Uterus (tissue), 4 donors: ENCODE measurements around the gene SSTR4. TPM values are rescaled to one million over a fixed set of nuclear protein-coding genes. Genes with fewer than 3 reads are reported as not detected.

Experiments used
- DNase-seq, 2 donors: peaks; one replicate each; pipeline ENCODE4 v3.0.0-alpha.2; 2019 to 2020
- H3K27ac ChIP-seq, 2 donors: fragments of 200-600 bp; sonication (generic); 1 replicate in 1 of 2; 2 replicates in 1 of 2; pipeline ENCODE4 v1.5.1; 2016 to 2018
- H3K27me3 ChIP-seq, 2 donors: fragments of 200-600 bp; sonication (generic); one replicate each; pipeline ENCODE4 v1.5.1; 2018 to 2019; ENCODE audit warnings: control low read depth in 1 of 2
- H3K36me3 ChIP-seq, 2 donors: fragments of 200-600 bp; sonication (generic); one replicate each; pipeline ENCODE4 v1.5.1; 2019; ENCODE audit warnings: control low read depth in 1 of 2
- H3K4me1 ChIP-seq, 2 donors: fragments of 200-600 bp; sonication (generic); one replicate each; pipeline ENCODE4 v1.5.1; 2018 to 2019; ENCODE audit warnings: control low read depth in 1 of 2
- H3K4me3 ChIP-seq, 2 donors: fragments of 200-600 bp; sonication (generic); 1 replicate in 1 of 2; 2 replicates in 1 of 2; pipeline ENCODE4 v1.5.1; 2018 to 2019; ENCODE audit warnings: mild to moderate bottlenecking in 1 of 2
- H3K9me3 ChIP-seq, 2 donors: fragments of 200-600 bp; sonication (generic); one replicate each; pipeline ENCODE4 v1.5.1; 2019; ENCODE audit warnings: control low read depth in 1 of 2
- CTCF ChIP-seq, 4 experiments: fragments of 200-600 bp in 2 of 4; fragments of 450-650 bp in 2 of 4; sonication (generic) in 2 of 4; IDR thresholded peaks; one replicate each; pipeline ENCODE4 v1.5.1; 2016 to 2019; ENCODE audit warnings: antibody characterized with exemption in 4 of 4, mild to moderate bottlenecking in 2 of 4, moderate library complexity in 1 of 4
- POLR2A ChIP-seq, 2 donors: fragments of 450-650 bp; IDR thresholded peaks; one replicate each; pipeline ENCODE4 v1.6.1; 2016; ENCODE audit warnings: antibody characterized with exemption in 2 of 2, mild to moderate bottlenecking in 1 of 2, moderate library complexity in 1 of 2
- intact Hi-C: fragments of 100-400 bp; cut with DNase I; formaldehyde crosslinking; loops from one replicate; pipeline ENCODE4 v1.15.1; 2023; ENCODE audit warnings: low total_unique reads
- total RNA-seq, 4 donors: library from RNA; depleted of rRNA in 3 of 4; stranded (reverse); fragments of >200 nt in 3 of 4; gene quantifications; one replicate each; pipeline versions ENCODE4 v1.1.0 to v1.2.4, GENCODE V29; 2014 to 2023
- donor health status: DM: yes; HTN: yes; CAD: no.

The SSTR4 gene
- total RNA-seq, 4 donors from 2014 or later: not detected

DNA sequence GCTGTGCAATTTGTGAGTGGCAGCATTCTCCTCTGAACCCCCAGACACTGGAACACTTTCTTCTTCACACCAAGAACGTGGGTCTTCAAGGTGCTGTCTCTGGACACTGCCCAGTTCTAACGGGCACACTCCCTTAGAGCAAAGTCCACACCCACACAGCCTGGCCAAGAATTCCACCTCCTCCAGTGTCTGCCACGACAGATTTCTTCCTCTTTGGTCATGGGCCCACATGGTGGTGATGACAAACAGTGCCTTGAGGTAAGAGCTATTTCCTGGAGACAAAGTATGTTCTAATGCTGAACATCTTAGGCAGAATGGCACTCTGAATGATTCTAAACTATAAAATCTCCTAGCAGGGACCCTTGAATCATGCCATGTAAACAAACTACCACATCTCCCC lies 25.5 kb upstream of the SSTR4 start:
- no peak overlapping the region for H3K27ac ChIP-seq
- TF ChIP-seq CTCF (IDR thresholded peaks at IDR 0.05) (no peak), POLR2A (IDR thresholded peaks at IDR 0.05) (no peak)
- DNase-seq: no peak
- no peaks in the 10 kb centered on the region for H3K4me1 ChIP-seq
- intact Hi-C loops: no loop called here
- H3K27me3 ChIP-seq: no peaks in the 10 kb centered on the region
- H3K36me3 ChIP-seq: no peaks in the 10 kb centered on the region
- no peak overlapping the region for H3K4me3 ChIP-seq
- H3K9me3 ChIP-seq: no peaks in the 10 kb centered on the region

GRCh38 chr20:23010096-23010495 lies 25.0 kb upstream of the SSTR4 start:
- no peak overlapping the region for H3K4me3 ChIP-seq
- intact Hi-C loops: no loop called here
- no peaks in the 10 kb centered on the region for H3K4me1 ChIP-seq
- DNase-seq: no peak
- H3K9me3 ChIP-seq: no peaks in the 10 kb centered on the region
- no peak for TF ChIP-seq POLR2A (IDR thresholded peaks at IDR 0.05)
- no peak for TF ChIP-seq CTCF (IDR thresholded peaks at IDR 0.05)
- no peaks in the 10 kb centered on the region for H3K36me3 ChIP-seq
- no peaks in the 10 kb centered on the region for H3K27me3 ChIP-seq
- no peak overlapping the region for H3K27ac ChIP-seq

GRCh38 chr20:23011008-23011721 lies 23.9 kb upstream of the SSTR4 start:
- no peaks in the 10 kb centered on the region for H3K27me3 ChIP-seq
- H3K4me1 ChIP-seq: no peaks in the 10 kb centered on the region
- TF ChIP-seq CTCF (IDR thresholded peaks at IDR 0.05): no peak
- no peak for TF ChIP-seq POLR2A (IDR thresholded peaks at IDR 0.05)
- no peaks in the 10 kb centered on the region for H3K36me3 ChIP-seq
- intact Hi-C loops: no loop called here
- H3K4me3 ChIP-seq: no peak overlapping the region
- DNase-seq: no peak
- H3K9me3 ChIP-seq: no peaks in the 10 kb centered on the region
- H3K27ac ChIP-seq: no peak overlapping the region

DNA sequence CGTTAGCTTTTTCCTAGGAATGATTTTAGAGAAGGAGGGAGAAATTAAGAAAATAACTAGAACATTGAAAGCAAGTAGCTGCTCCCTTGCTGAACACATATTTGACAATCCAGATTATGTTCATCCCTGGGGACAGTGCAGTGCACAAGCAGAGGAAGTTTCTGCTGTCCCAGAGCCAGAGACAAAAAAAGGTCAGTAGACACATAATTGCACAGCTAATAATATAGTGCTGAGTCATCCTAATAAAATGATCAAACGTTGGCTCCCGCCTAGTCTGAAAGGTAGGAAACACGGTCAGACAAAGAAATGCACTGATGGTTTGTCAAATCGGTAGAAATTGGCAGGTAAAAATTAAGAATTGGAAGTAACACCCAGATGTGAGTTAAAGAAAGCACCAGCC lies 21.7 kb upstream of the SSTR4 start:
- TF ChIP-seq CTCF (IDR thresholded peaks at IDR 0.05) (no peak), POLR2A (IDR thresholded peaks at IDR 0.05) (no peak)
- Histone ChIP-seq H3K36me3 (no peaks in the 10 kb centered on the region), H3K27me3 (no peaks in the 10 kb centered on the region), H3K4me3 (no peak overlapping the region), H3K9me3 (no peaks in the 10 kb centered on the region), H3K27ac (no peak overlapping the region), H3K4me1 (no peaks in the 10 kb centered on the region)
- DNase-seq: no peak
- intact Hi-C loops: no loop called here

DNA sequence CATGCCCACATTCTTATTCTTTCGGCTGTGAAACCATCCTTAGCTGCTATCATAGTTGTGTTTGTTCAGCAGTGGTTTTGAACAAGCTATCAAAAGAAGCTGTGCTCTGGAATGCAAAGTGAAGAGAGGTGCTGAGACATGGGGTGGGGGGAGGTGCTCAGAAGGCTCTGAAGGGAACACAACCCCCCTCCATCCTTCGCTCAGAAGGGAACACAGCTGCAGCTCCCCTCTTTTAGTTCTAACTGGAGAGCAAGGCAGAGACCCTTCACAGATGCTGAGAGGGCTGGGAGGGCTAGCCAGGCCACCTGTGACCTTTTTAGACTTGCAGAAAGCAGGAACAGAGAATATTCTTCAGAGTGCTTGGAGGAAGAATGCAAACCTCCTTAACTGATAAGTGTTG lies 17.6 kb upstream of the SSTR4 start:
- Histone ChIP-seq H3K27me3 (no peaks in the 10 kb centered on the region), H3K4me3 (no peak overlapping the region), H3K9me3 (no peaks in the 10 kb centered on the region), H3K4me1 (no peaks in the 10 kb centered on the region), H3K27ac (no peak overlapping the region), H3K36me3 (no peaks in the 10 kb centered on the region)
- no peak for DNase-seq
- intact Hi-C loops: no loop called here
- no peak for TF ChIP-seq CTCF (IDR thresholded peaks at IDR 0.05)
- TF ChIP-seq POLR2A (IDR thresholded peaks at IDR 0.05): no peak
